OCI-LY1 (cell line): ENCODE results near the gene CORIN.

ENCODE experiments used
- H2AFZ ChIP-seq: fragments of 200-600 bp; sonication (generic), shearing (Covaris generic); 2 replicates; pipeline ENCODE4 v1.6.0; 2014; ENCODE audit warnings: antibody characterized with exemption, mild to moderate bottlenecking, low read length
- H3F3A ChIP-seq: fragments of 200-600 bp; sonication (generic), shearing (Covaris generic); 2 replicates; pipeline ENCODE4 v1.6.0; 2014; ENCODE audit warnings: mild to moderate bottlenecking, antibody characterized with exemption, low read length, moderate library complexity; ENCODE audit not compliant: insufficient read depth
- H3K27ac ChIP-seq: fragments of 200-600 bp; sonication (generic); 2 replicates; pipeline ENCODE4 v1.5.1; 2014; ENCODE audit warnings: low read length, mixed run types, mild to moderate bottlenecking, low read depth; ENCODE audit not compliant: poor library complexity, severe bottlenecking
- H3K27me3 ChIP-seq: fragments of 200-600 bp; sonication (generic); 2 replicates; pipeline ENCODE4 v1.6.0; 2014; ENCODE audit warnings: antibody characterized with exemption, mild to moderate bottlenecking, low read length, moderate library complexity; ENCODE audit not compliant: insufficient read depth
- H3K36me3 ChIP-seq: fragments of 200-600 bp; sonication (generic); 2 replicates; pipeline ENCODE4 v1.6.1; 2014; ENCODE audit warnings: mild to moderate bottlenecking, antibody characterized with exemption, low read length, moderate library complexity, mixed read lengths; ENCODE audit not compliant: insufficient read depth
- H3K4me1 ChIP-seq: fragments of 200-600 bp; sonication (generic); 2 replicates; pipeline ENCODE4 v1.5.1; 2014; ENCODE audit warnings: mild to moderate bottlenecking, low read length, moderate library complexity; ENCODE audit not compliant: insufficient read depth, severe bottlenecking
- H3K4me2 ChIP-seq: fragments of 200-600 bp; sonication (generic), shearing (Covaris generic); 2 replicates; pipeline ENCODE4 v1.6.1; 2014; ENCODE audit warnings: low read length
- H3K4me3 ChIP-seq: fragments of 200-600 bp; sonication (generic); 2 replicates; pipeline ENCODE4 v1.5.1; 2014; ENCODE audit warnings: low read length, low read depth, mild to moderate bottlenecking, mixed read lengths; ENCODE audit not compliant: poor library complexity, severe bottlenecking
- H3K79me2 ChIP-seq: fragments of 200-600 bp; shearing (Covaris generic); 2 replicates; pipeline ENCODE4 v1.6.1; 2016; ENCODE audit warnings: mixed run types, low read length, mixed read lengths; ENCODE audit not compliant: insufficient read depth
- H3K9ac ChIP-seq: fragments of 200-600 bp; sonication (generic), shearing (Covaris generic); 2 replicates; pipeline ENCODE4 v1.6.1; 2014; ENCODE audit warnings: mild to moderate bottlenecking, low read length, mixed read lengths
- H3K9me2 ChIP-seq: fragments of 200-600 bp; sonication (generic), shearing (Covaris generic); 2 replicates; pipeline ENCODE4 v1.6.1; 2014; ENCODE audit warnings: low read depth, mild to moderate bottlenecking, low read length, mixed read lengths
- H3K9me3 ChIP-seq: fragments of 200-600 bp; shearing (Covaris generic); 2 replicates; pipeline ENCODE4 v1.6.1; 2014; ENCODE audit warnings: low read length, mixed read lengths
- H4K20me1 ChIP-seq: fragments of 200-600 bp; sonication (generic), shearing (Covaris generic); 2 replicates; pipeline ENCODE4 v1.6.0; 2016; ENCODE audit warnings: mild to moderate bottlenecking, low read length; ENCODE audit not compliant: insufficient read depth
- CTCF ChIP-seq: fragments of 200-600 bp; sonication (generic), shearing (Covaris generic); IDR thresholded peaks from 2 replicates; pipeline ENCODE4 v1.5.1; 2017; ENCODE audit warnings: mild to moderate bottlenecking, antibody characterized with exemption, low read length, moderate library complexity, mixed read lengths
- EZH2 ChIP-seq: fragments of 200-600 bp; sonication (generic), shearing (Covaris generic); IDR thresholded peaks from 2 replicates; pipeline ENCODE4 v1.8.0; 2017; ENCODE audit warnings: borderline replicate concordance, mixed run types, mild to moderate bottlenecking, antibody characterized with exemption, low read length, moderate library complexity, mixed read lengths

Gene CORIN

GRCh38 chr4:47852136-47852535 lies 14.3 kb upstream of the CORIN start:
- H3K79me2 ChIP-seq: no peaks in the 10 kb centered on the region
- peaks cover 60% of the 10 kb centered on the region for H3K36me3 ChIP-seq
- H2AFZ ChIP-seq: no peak overlapping the region
- no peak for TF ChIP-seq EZH2
- H3K27me3 ChIP-seq: no peaks in the 10 kb centered on the region
- no peak overlapping the region for H3K27ac ChIP-seq
- no peak overlapping the region for H3K9ac ChIP-seq
- H3K4me2 ChIP-seq: no peak overlapping the region
- no peaks in the 10 kb centered on the region for H3K9me2 ChIP-seq
- no peak overlapping the region for H3K4me3 ChIP-seq
- H3K4me1 ChIP-seq: no peaks in the 10 kb centered on the region
- no peaks in the 10 kb centered on the region for H3K9me3 ChIP-seq
- H4K20me1 ChIP-seq: no peaks in the 10 kb centered on the region
- no peaks in the 10 kb centered on the region for H3F3A ChIP-seq

GRCh38 chr4:47849466-47849865 lies 11.6 kb upstream of the CORIN start:
- no peak overlapping the region for H3K4me3 ChIP-seq
- peaks cover 63% of the 10 kb centered on the region for H3K36me3 ChIP-seq
- no peaks in the 10 kb centered on the region for H3K27me3 ChIP-seq
- H3K9me3 ChIP-seq: no peaks in the 10 kb centered on the region
- no peak overlapping the region for H3K9ac ChIP-seq
- no peak overlapping the region for H3K4me2 ChIP-seq
- no peaks in the 10 kb centered on the region for H3K4me1 ChIP-seq
- no peaks in the 10 kb centered on the region for H4K20me1 ChIP-seq
- TF ChIP-seq CTCF: no peak
- H2AFZ ChIP-seq: no peak overlapping the region
- H3K79me2 ChIP-seq: no peaks in the 10 kb centered on the region
- H3K27ac ChIP-seq: no peak overlapping the region
- H3K9me2 ChIP-seq: no peaks in the 10 kb centered on the region
- H3F3A ChIP-seq: no peaks in the 10 kb centered on the region

DNA sequence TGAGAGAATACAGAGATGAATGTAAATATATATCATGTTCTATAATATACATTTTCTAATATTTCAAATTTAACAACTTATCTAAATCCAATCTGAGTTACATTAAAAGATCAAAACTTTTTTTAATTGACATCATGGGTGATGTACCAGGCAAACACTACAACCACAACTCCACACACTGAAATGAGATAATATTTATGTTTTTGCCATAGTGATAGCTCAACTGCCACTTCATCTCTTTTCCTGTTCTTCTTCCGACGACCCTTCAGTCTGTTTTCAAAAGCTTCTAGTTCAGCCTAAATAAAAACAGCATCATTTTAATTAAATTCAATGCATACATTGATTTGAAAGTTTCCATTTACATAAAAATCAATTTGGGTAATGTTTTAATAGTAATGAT lies 10.2 kb upstream of the CORIN start:
- Histone ChIP-seq H3K27me3 (no peaks in the 10 kb centered on the region), H3F3A (no peaks in the 10 kb centered on the region), H3K4me1 (no peaks in the 10 kb centered on the region), H2AFZ (no peak overlapping the region), H3K79me2 (no peaks in the 10 kb centered on the region), H3K9me2 (no peaks in the 10 kb centered on the region), H3K27ac (no peak overlapping the region), H3K9me3 (no peaks in the 10 kb centered on the region), H3K9ac (no peak overlapping the region), H4K20me1 (no peaks in the 10 kb centered on the region), H3K4me3 (no peak overlapping the region), H3K4me2 (no peak overlapping the region), H3K36me3 (peaks cover 55% of the 10 kb centered on the region)
- TF ChIP-seq EZH2: no peak
- no peak for TF ChIP-seq CTCF

DNA sequence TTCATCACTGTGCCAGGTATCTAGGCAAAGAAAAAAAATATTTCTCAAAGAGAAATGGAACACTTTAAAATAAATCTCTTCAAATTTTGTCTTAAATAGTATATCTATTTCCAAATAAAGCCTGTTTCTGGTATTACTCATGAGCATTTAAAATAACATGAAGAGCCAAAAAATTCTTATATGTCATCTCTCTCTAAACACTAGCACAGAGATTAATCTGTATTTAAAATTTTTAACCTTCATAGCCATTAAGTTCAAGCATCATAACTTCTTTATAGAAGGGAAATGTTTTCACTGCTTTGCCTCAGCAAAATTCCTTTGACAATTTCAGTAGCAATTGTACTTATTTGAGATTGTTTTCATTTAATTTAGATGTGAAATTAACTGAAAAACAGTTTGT lies 5.1 kb upstream of the CORIN start:
- Histone ChIP-seq H3K4me1 (peaks cover 2% of the 10 kb centered on the region), H3K27me3 (no peaks in the 10 kb centered on the region), H3K4me2 (no peak overlapping the region), H3K9ac (no peak overlapping the region), H2AFZ (no peak overlapping the region), H3K36me3 (peaks cover 29% of the 10 kb centered on the region), H3K9me2 (no peaks in the 10 kb centered on the region), H3K4me3 (no peak overlapping the region), H3F3A (no peaks in the 10 kb centered on the region), H3K27ac (no peak overlapping the region), H3K79me2 (no peaks in the 10 kb centered on the region), H4K20me1 (no peaks in the 10 kb centered on the region), H3K9me3 (no peaks in the 10 kb centered on the region)
- TF ChIP-seq EZH2 (no peak), CTCF (no peak)
